HL-60/S4 (cell line): ENCODE results near the gene MAIP1.
"Not testable (repeated sequence)": the region's sequence is repeated elsewhere in the genome, so short reads cannot be mapped to it uniquely, and the experiment has no call there.

ENCODE experiments used
- in situ Hi-C: fragments of 300-500 bp; cut with MboI; formaldehyde crosslinking; loops from 2 replicates; pipeline ENCODE4 v1.14.3; 2022; ENCODE audit warnings: low sequenced_read_pairs

MAIP1 gene

GRCh38 chr2:199955339-199956061, at the start of gene MAIP1, which contains the start of gene TYW5:
Gene MAIP1, plus strand, starts transcription at chr2:199955582. Its CDS starts 217 bp downstream, at chr2:199955799.
Gene TYW5, minus strand, starts transcription at chr2:199955491. Its CDS starts 21 bp downstream, at chr2:199955470.
- in situ Hi-C loops: no loop called here

- in situ Hi-C loops: no loop called here
These were observed 48.2 kb upstream of the MAIP1 start for GRCh38 chr2:199907008-199907714.

DNA sequence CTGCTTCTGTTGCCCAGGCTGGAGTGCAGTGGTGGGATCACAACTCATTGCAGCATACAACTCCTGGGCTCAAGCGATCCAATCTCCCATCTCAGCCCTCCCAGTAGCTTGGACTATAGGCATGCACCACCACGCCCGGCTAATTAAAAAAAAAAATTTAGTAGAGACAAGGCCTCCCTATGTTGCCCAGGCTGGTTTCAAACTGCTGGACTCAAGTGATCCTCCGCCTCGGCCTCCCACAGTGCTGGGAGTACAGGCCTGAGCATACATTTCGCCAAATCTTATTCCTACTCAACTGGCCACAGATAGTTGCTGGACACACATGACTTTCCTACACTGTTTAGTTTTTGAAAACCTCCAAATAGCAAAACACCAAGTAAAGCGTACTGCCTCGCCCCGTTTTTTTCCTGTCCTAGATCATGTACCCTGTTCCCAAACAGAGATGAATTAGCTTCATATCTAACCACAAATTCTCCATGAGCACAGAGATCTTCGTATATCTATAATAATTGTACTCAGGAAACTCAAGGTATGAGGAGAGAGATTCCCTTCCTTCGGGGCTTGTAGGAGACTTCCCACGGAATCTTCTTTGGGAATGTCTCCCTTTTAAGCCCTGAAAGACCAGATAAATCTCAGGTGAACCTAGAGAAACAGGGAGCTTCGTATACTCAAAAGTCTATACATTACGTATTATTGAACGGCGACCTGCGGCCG, 44.9 kb upstream of the MAIP1 start:
- in situ Hi-C loops: no loop called here

GRCh38 chr2:199911052-199911876, 44.1 kb upstream of the MAIP1 start, which contains the start of gene C2orf69:
Gene C2orf69, plus strand, starts transcription at chr2:199911293. Its CDS starts 146 bp downstream, at chr2:199911439.
- in situ Hi-C loops: no loop called here

GRCh38 chr2:199911877-199912161, 43.6 kb upstream of the MAIP1 start:
- in situ Hi-C loops: no loop called here

- in situ Hi-C loops: not testable (repeated sequence)
These were observed 42.7 kb upstream of the MAIP1 start for GRCh38 chr2:199912553-199913114.

DNA sequence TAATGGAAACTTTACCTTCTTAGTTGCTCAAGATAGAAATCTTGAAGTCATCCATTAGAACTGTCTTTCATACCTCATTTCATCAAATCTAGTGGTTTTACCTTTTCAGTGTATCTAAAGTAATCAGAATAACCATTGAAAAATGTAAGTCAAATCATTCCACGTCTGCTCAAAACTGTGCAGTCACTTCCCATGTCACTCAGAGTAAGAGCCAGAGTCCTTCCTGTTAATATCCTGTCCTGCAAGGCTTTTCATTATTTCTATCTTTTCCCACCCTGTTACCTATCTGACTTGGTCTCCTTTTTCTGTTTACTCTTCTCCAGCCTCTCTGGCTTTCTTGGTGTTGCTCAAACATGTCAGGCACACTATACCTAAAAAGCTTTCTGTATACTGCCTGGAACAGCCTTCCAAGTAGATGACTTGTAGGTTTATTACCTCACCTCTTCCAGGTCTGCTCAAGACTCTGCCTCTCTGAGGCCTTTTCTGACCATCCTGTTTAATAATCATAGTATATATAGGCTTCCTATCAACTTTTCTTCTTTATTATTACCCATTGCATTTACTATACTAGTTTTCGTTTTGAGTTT, 40.9 kb upstream of the MAIP1 start:
- in situ Hi-C loops: no loop called here

- in situ Hi-C loops: no loop called here
These were observed 38.4 kb upstream of the MAIP1 start for GRCh38 chr2:199916980-199917379.

- in situ Hi-C loops: no loop called here
These were observed 32.5 kb upstream of the MAIP1 start for GRCh38 chr2:199922856-199923255.

DNA sequence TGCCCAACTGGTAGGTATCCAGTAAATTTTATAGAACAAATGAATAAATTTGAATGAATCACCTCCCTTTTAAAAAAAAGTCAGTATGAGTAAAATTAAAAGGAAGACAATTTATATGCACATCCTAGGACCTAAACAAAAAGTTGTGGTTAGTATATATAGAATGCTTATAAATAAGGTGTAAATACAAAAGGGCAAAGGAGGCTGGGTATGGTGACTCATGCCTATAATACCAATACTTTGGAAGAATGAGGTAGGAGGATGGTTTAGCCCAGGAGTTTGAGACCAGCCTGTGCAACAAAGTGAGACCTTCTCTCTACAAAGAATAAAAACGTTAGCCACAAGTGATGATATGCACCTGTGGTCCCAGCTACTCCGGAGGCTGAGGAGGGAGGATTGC, 31.5 kb upstream of the MAIP1 start:
- in situ Hi-C loops: no loop called here

- in situ Hi-C loops: no loop called here
These were observed 28.6 kb upstream of the MAIP1 start for GRCh38 chr2:199926806-199927205.

DNA sequence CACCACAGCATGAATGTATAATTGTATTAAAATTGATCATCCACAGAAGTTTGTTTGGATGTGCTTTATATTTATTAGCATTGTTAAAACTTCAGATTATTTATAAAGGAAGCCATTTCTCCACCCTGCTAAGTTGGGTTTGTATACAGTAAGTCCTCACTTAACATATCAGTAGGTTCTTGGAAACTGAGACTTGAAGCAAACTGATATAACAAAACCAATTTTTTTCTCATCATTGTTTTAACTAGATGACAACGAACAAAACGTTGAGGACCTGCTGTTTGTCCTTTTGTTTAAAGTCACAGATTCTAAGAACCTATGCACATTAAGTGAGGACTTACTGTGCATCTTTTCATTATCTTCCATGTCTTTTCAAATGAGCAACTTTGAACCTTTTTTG, 27.2 kb upstream of the MAIP1 start:
- in situ Hi-C loops: no loop called here

DNA sequence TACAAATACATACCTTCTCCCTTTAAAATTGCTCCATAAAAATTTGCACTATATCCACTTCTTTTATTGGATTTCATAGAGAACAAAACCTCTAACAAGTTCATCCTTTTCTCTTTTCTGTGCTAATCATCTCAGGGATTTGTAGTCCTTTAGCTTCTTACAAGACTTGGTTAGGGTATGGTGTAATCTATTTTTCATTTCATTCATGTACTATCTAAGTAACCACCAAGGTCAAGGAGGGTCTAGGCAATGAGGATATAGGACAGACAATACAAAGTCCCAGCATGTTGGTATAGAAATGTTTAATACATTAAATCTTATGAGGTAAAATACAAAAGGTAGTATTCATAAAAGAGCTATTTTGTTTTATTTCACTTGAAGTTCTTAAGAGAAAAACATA, 26.8 kb upstream of the MAIP1 start:
- in situ Hi-C loops: no loop called here

DNA sequence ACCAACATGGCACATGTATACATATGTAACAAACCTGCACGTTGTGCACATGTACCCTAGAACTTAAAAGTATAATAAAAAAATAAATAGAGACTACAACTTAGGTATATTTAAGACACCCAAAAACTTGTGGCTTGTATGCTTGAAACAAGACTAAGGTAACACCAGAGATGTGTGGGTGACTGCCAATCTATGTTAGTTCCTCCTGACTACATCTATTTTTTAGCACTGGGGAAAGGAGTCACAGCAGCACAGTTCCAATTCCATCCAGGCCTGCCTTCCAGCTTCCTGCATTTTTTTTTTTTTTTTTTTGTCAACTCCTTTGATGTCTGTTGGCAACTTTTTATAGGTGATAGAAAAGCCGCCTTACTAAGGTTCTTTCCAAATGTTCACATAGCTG, 26.1 kb upstream of the MAIP1 start:
- in situ Hi-C loops: no loop called here

DNA sequence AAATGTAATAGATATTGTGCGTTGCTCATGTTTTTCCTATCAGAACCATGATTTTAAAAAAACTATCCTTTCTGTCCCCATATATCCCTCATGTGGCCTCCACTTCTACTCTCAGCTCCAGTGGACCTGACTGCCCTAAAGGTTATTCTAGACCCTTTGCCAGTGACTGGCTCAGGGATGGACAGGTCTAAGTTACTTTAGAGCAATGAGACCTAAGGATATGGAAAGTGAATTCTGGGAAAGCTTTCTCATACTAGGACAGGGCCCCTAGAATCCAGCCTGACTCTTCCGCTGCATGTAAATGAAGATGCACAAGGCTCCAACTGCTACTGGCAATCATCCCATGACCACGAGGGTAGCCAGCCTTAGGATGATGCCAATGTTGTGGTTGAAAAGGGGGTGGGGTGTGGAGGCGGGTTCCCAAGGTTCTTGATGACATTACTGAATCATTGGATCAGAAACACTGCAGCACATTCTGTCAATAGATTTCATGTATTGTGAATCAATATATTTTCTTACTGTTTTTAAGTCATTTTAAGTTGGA, 23.0 kb upstream of the MAIP1 start:
- in situ Hi-C loops: no loop called here

DNA sequence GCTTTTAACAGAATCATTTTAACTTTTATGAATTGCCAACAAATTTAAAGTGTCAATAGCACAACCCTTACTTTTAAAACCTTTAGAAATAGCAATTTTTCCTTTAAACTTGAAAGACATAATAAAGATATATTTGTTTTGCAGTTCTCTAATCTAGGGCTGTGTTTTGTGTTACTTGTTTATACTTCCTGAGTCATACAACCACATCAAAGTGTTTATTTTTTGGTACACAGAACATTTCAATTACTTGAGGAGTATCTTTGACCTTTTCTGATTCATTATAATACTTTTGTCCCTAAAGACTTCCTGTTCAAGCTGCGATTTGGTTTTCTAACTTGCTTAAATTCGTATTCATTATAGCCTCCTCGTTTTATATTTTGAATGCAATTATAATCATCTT, 21.9 kb upstream of the MAIP1 start:
- in situ Hi-C loops: no loop called here

DNA sequence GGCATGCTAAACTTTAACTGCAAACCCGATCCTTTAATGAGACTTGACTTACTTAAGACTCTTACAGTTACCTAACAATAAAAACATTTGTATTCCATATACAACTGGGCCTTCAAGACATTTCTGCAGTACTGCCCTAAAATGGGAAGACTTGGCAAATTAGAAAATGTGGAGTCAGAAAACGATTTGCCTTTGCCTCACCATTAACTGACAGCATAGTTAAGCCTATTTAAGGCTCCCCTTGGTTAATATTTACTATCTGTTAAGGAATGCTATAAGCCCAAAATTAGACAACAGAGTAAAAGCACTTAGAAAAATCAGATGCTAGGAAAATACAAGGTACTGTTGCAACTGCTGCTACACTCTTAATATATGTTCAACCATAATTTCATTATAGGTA, 18.8 kb upstream of the MAIP1 start:
- in situ Hi-C loops: no loop called here

- in situ Hi-C loops: no loop called here
These were observed 15.0 kb upstream of the MAIP1 start for GRCh38 chr2:199940373-199940772.

DNA sequence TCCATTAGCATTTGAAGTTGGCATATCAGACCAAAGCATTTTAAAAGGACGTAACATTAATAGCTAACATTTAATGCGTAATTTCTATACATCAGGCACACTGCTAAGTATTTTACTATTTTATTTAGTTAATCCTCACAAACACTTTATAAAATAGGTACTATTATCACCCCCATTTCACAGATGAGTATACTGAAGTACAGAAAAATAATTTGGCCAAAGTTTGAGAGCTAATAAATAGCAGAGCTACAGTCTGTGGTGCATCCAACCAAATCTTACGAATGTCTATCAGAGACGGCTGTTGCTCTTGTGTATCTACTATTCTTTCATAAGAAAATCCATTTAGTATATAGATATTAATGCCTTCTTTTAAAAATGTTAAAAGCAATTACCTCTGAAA, 12.0 kb upstream of the MAIP1 start:
- in situ Hi-C loops: no loop called here

DNA sequence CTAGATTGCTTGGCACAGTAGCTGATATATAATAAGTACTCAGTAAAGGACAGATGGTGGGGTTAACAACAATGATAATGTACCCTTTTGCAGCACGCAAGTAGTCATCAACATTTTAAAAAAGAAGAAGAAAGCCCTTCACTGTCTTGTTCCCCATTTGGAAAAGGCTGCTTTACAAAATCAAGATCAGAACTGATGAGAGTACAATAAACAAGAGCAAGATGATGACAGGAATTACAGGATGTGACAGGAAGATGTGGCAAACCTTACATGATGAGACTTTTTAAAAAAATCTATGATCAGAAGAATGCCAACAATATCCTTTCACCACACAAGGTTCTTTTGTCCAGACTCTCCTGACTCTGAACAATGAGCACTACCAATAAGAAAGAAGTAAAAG, 9.2 kb upstream of the MAIP1 start:
- in situ Hi-C loops: no loop called here
